Cardiac muscle cell (in vitro differentiated cells and primary cell): Measurements from ENCODE around the gene THSD1. TPM values are rescaled to one million over a fixed set of nuclear protein-coding genes. Genes with fewer than 3 reads are reported as not detected.

Experiments used
- polyA plus RNA-seq: library from polyadenylated mRNA; unstranded; fragments of >200 nt; fragmentation: Nextera tagmentation; extraction: Ambion mirVana; gene quantifications from 2 replicates; pipeline ENCODE4 v1.2.1, GENCODE V29; 2016
- total RNA-seq: library from RNA; depleted of rRNA; stranded (reverse); fragments of >200 nt; gene quantifications from 2 replicates; pipeline ENCODE4 v1.2.3, GENCODE V29; 2016

THSD1 gene
- total and polyA plus RNA-seq, 2 experiments from 2014 or later = 0.66 TPM; not detected in 1

Other genes with a start within 250 kb of the THSD1 start
- gene NEK3, start 246.6 kb downstream of the THSD1 start, total RNA-seq = 14.2 and 16.1 TPM in 2 replicates
- 18.3 and 20.6 TPM in 2 replicates for gene NEK3, start 246.6 kb downstream of the THSD1 start, polyA plus RNA-seq
- 23.8 and 31.7 TPM in 2 replicates for gene VPS36, start 44.5 kb upstream of the THSD1 start, total RNA-seq
- gene VPS36, start 44.5 kb upstream of the THSD1 start, polyA plus RNA-seq = 24.6 and 30.8 TPM in 2 replicates
- 9.9 and 47.2 TPM in 2 replicates for gene CKAP2, start 49.3 kb upstream of the THSD1 start, total RNA-seq
- gene CKAP2, start 49.3 kb upstream of the THSD1 start, polyA plus RNA-seq = 24.9 and 82.6 TPM in 2 replicates
- gene HNRNPA1L2, start 236.3 kb upstream of the THSD1 start, total RNA-seq = 5.0 and 6.1 TPM in 2 replicates
- 7.1 and 7.4 TPM in 2 replicates for gene HNRNPA1L2, start 236.3 kb upstream of the THSD1 start, polyA plus RNA-seq
- gene SUGT1, start 246.7 kb upstream of the THSD1 start, total RNA-seq = 24.1 and 32.9 TPM in 2 replicates
- gene SUGT1, start 246.7 kb upstream of the THSD1 start, polyA plus RNA-seq = 40.7 and 54.6 TPM in 2 replicates